GM21423 (cell line): ENCODE data around the gene ZNF100.
"Not testable (repeated sequence)": the region's sequence is repeated elsewhere in the genome, so short reads cannot be mapped to it uniquely, and the experiment has no call there.

ENCODE experiments used
- ATAC-seq: cut with Tn5 transposase; IDR thresholded peaks from one replicate; pipeline ENCODE4 v1.9.1; 2021; ENCODE audit warnings: mild to moderate bottlenecking, moderate library complexity; ENCODE audit not compliant: unreplicated experiment

The ZNF100 gene

DNA sequence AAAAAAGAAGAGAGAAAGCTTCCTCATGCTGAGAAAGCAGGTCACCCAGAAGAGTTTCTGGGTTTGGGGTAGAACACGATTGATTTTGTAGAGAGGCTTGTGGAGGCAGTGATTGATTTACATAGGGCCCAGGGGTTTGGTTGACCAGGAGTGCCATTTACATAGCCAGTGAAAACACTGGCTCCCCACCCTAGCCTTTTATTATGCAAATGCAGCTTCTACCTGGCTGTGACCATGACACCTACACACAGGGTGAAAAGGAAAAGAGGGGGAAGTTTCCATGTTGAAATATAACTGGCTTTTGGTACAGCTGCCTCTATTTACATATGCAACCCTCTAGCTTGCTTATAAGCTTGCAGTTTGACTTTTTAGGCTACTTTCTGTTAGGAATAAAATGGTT, 62.0 kb downstream of the ZNF100 start:
- no peak for ATAC-seq

GRCh38 chr19:21704320-21704719, 63.1 kb downstream of the ZNF100 start:
- no peak for ATAC-seq

GRCh38 chr19:21699197-21699596, 68.2 kb downstream of the ZNF100 start:
- no peak for ATAC-seq

- ATAC-seq, result no peak
Measured at GRCh38 chr19:21698215-21698614, 69.2 kb downstream of the ZNF100 start.

DNA sequence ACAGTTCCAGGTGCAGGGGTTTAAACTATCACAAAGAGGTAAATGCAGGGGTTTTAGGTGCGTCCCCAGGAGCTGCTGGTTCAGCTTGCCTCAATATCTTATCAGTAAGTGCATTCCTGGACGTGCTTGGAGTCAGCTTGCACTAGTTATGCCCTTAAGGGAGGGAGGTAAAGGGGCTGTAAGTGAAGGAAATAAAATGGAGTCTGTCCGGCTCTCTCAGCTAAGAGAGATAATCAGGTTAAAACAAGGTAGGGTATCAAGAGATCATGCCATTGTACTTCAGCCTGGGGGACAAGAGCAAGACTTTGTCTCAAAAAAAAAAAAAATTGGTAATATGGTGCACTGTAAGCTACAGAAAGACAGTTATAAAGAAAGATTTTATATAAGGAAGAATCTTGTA, 69.7 kb downstream of the ZNF100 start:
- no peak for ATAC-seq

DNA sequence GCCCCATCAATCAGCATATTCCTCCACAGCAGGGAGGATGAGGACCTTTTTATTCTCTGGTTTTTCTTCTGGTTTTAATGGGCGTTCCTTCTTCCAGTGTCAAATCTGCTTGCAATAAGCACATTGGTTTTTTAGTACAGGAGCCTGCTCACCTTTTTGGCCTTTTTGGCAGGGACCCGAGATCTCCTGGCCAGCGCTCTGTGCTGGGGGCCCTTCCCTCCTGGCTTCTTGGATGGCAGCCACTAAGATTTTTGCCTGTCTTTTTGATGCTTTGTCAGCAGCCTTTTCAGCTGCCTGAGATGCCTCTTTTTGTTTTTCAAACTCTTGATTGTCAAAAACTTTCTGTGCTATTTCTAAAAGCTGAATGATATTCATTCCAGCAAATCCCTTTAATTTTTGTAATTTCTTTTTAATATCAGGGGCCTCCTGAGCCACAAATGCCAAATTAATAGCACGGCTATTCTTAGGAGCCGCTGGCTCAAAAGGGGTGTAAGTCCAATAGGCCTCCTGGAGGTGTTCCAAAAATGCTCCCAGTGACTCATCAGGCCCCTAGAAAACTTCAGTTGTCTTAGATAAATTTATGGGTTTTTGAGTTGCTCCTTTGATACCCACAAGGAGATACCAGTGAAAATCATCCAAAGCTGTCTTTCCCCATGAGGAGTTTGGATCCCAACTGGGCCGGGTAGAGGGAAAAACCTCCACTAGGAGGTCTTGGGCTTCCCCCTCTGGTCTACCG, 73.0 kb downstream of the ZNF100 start:
- ATAC-seq, result no peak

- ATAC-seq, result no peak
Measured at GRCh38 chr19:21693399-21693798, 74.0 kb downstream of the ZNF100 start.

DNA sequence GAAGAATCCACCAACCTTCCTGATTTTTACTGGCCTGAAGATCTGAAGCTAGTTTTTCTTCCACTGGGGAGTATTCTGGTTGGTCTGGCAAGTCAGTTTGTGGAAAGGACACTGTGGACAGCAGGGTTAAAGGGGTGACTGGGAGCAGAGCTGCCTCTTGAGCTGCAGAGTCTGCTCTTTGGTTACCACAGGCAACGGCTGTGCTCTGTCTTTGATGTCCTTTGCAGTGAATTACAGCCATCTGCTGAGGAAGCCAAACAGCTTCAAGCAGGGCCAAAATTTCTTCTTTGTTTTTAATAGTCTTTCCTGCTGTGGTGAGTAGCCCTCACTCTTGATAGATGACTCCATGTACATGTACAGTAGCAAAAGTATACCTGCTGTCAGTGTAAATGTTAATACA, 75.7 kb downstream of the ZNF100 start:
- no peak for ATAC-seq

DNA sequence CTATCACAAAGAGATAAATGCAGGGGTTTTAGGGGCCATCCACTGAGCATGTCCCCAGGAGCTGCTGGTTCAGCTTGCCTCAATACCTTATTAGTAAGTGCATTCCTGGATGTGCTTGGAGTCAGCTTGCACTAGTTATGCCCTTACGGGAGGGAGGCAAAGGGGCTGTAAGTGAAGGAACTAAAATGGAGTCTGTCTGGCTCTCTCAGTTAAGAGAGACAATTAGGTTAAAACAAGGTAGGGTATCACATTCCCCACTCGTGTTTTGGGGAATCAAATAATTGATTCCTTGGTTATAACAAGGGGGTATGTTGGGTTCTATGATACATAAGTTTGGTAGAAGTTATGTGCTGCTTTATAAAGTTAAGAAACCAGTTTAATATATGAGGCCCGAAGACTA, 78.9 kb downstream of the ZNF100 start:
- ATAC-seq, result no peak

GRCh38 chr19:21680671-21681070, 86.7 kb downstream of the ZNF100 start:
- ATAC-seq, result no peak

DNA sequence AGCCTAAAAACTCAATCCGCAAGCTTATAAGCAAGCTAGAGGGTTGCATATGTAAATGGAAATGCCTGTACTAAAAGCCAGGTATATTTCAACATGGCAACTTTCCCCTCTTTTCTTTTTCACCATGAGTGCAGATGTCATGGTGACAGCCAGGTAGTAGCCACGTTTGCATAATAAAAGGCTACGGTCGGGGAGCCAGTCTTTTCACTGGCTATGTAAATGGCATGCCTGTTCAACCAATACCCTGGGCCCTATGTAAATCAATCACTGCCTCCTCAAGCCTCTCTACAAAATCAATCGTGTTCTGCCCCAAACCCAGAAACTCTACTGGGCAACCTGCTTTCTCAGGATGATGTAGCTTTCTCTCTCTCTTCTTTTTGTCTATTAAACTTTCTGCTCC, 87.4 kb downstream of the ZNF100 start:
- ATAC-seq, result no peak

DNA sequence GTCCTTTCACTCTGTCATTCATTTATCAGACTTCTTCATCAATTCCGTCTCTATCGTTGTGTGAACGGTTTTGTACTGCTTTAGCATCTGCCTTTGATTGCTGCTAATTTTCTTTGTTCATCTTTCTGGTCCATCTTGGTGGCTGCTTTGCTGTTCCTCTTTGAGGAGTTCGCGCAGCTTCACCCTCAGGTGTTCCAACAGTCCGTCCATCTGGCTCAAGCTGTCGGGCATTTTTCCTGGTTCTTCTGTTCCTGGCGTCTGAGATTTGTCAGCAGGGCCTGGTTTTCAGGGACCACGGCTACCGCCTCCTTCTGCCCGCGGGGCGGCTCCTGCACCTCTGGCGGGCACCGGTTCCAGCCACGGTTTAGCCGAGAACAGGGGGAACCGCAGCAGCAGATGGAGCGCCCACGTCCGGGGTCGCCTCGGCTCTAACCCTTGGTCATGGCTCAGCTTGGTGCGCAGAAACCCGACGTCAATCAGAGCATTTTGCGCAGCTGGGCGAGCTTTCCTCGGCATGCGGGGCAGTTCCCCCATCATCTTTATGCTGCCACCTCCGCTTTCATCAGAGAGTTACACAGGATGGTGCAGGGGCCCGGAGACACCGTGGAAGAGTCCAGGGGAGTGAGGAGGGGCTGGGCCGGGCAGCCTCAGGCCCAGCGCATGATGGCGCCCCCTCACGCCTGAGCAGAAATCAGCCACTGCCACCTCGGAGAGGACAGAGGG, 89.5 kb downstream of the ZNF100 start:
- ATAC-seq, result no peak

- no peak for ATAC-seq
Measured at GRCh38 chr19:21674454-21674853, 92.9 kb downstream of the ZNF100 start.

GRCh38 chr19:21673479-21673878, 93.9 kb downstream of the ZNF100 start:
- ATAC-seq, result not testable (repeated sequence)
